ENCODE results near the gene RAB13. TPM values are rescaled to one million over a fixed set of nuclear protein-coding genes. Genes with fewer than 3 reads are reported as not detected.

The RAB13 gene
- total RNA-seq, 1 donor from 2014 or later = 153 TPM

DNA sequence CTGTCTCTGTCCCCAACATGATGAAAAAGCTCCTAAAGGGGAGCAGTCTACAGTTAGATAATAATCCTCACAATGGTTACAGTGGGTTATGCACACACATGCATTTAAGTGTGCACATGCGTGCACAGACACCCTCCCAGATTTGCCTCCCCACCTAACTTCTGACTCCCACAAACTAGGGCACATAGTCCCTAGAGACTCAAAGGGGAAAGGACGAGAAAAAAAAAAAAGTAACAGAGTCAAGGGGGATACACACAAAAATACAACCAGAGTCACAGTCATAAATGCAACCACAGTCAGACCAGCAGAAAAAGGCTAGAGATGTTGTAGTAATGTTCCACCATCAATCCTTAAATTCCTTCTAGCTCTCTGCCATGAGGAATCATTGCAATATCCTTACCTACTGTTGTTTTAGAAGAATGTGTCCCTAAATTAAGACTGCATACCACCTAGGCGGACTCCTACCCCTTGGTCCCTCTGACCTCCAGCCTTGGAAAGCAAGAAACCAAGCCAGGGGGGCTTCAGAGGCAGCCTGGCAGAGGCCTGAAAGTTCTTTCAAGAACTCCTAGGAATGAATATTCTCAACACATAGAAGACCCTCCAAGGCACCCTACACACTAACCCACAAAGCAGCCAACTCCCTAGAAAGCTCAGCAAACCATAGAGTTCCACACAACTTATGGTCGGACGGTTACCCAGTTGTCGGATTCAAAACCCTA, 29.0 kb downstream of the RAB13 start:
- Mint-ChIP-seq H3K36me3 (ENCODE audit: unreplicated experiment) (peaks cover 18% of the 10 kb centered on the region), H3K4me3 (ENCODE audit: unreplicated experiment) (peak overlapping the region; percentile 96), H3K9me3 (ENCODE audit: unreplicated experiment) (no peaks in the 10 kb centered on the region), H3K27ac (ENCODE audit: unreplicated experiment) (peak overlapping the region; percentile 96), H3K27me3 (ENCODE audit: unreplicated experiment) (no peaks in the 10 kb centered on the region), H3K4me1 (ENCODE audit: unreplicated experiment) (peaks cover 41% of the 10 kb centered on the region)
- no peak for DNase-seq (ENCODE audit: extremely low spot score, unreplicated experiment)
- no peak for TF ChIP-seq CTCF (IDR thresholded peaks at IDR 0.05)

DNA sequence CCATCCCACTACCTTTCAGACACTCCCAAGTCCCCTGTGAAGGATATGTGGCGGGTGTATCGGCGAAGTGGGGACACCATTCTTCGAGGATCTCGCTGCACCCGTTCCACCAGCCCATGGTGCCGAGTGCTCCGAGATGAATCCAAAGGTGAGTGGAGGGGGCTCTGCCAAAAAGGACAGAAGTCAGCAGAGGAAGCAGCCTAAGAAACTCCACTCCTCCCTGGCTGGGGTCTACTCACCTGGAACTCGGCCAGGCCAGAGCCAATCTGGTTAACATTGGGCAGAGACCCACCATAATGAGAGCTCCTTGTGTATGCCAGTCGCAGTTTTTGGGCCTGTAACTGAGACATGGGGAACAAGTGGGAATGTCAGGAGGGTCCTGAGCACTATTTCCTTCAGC, 31.3 kb downstream of the RAB13 start:
- Mint-ChIP-seq H3K4me1 (ENCODE audit: unreplicated experiment) (peaks cover 30% of the 10 kb centered on the region), H3K4me3 (ENCODE audit: unreplicated experiment) (no peak overlapping the region), H3K9me3 (ENCODE audit: unreplicated experiment) (no peaks in the 10 kb centered on the region), H3K36me3 (ENCODE audit: unreplicated experiment) (peaks cover 31% of the 10 kb centered on the region), H3K27me3 (ENCODE audit: unreplicated experiment) (no peaks in the 10 kb centered on the region), H3K27ac (ENCODE audit: unreplicated experiment) (no peak overlapping the region)
- no peak for TF ChIP-seq CTCF (IDR thresholded peaks at IDR 0.05)
- DNase-seq (ENCODE audit: extremely low spot score, unreplicated experiment) = no peak

- H3K27ac Mint-ChIP-seq (ENCODE audit: unreplicated experiment) = peak overlapping the region; percentile 50
- H3K4me3 Mint-ChIP-seq (ENCODE audit: unreplicated experiment) = no peak overlapping the region
Observed at GRCh38 chr1:153953859-153954365, 32.2 kb downstream of the RAB13 start.

GRCh38 chr1:153951801-153952200, 34.3 kb downstream of the RAB13 start:
- Mint-ChIP-seq H3K27me3 (ENCODE audit: unreplicated experiment) (no peaks in the 10 kb centered on the region), H3K27ac (ENCODE audit: unreplicated experiment) (no peak overlapping the region), H3K4me1 (ENCODE audit: unreplicated experiment) (peaks cover 11% of the 10 kb centered on the region), H3K9me3 (ENCODE audit: unreplicated experiment) (no peaks in the 10 kb centered on the region), H3K4me3 (ENCODE audit: unreplicated experiment) (no peak overlapping the region), H3K36me3 (ENCODE audit: unreplicated experiment) (peaks cover 30% of the 10 kb centered on the region)
- TF ChIP-seq CTCF (IDR thresholded peaks at IDR 0.05) = no peak
- DNase-seq (ENCODE audit: extremely low spot score, unreplicated experiment) = no peak

More at GRCh38 chr1:153953859-153954365, 32.2 kb downstream of the RAB13 start:
- H3K36me3 Mint-ChIP-seq (ENCODE audit: unreplicated experiment) = peaks cover 28% of the 10 kb centered on the region
- no peaks in the 10 kb centered on the region for H3K27me3 Mint-ChIP-seq (ENCODE audit: unreplicated experiment)
- DNase-seq (ENCODE audit: extremely low spot score, unreplicated experiment) = no peak
- no peaks in the 10 kb centered on the region for H3K9me3 Mint-ChIP-seq (ENCODE audit: unreplicated experiment)
- no peak for TF ChIP-seq CTCF (IDR thresholded peaks at IDR 0.05)
- H3K4me1 Mint-ChIP-seq (ENCODE audit: unreplicated experiment) = peaks cover 23% of the 10 kb centered on the region

GRCh38 chr1:153951183-153951582, 35.0 kb downstream of the RAB13 start:
- DNase-seq (ENCODE audit: extremely low spot score, unreplicated experiment) = no peak
- no peaks in the 10 kb centered on the region for H3K9me3 Mint-ChIP-seq (ENCODE audit: unreplicated experiment)
- H3K27me3 Mint-ChIP-seq (ENCODE audit: unreplicated experiment) = no peaks in the 10 kb centered on the region
- H3K4me1 Mint-ChIP-seq (ENCODE audit: unreplicated experiment) = peaks cover 7% of the 10 kb centered on the region
- no peak overlapping the region for H3K4me3 Mint-ChIP-seq (ENCODE audit: unreplicated experiment)
- peaks cover 30% of the 10 kb centered on the region for H3K36me3 Mint-ChIP-seq (ENCODE audit: unreplicated experiment)
- H3K27ac Mint-ChIP-seq (ENCODE audit: unreplicated experiment) = no peak overlapping the region
- no peak for TF ChIP-seq CTCF (IDR thresholded peaks at IDR 0.05)

Measured in osteocyte (in vitro differentiated cells).